Muscle of leg (tissue), 11 donors: ENCODE data around the gene DSE. TPM values are rescaled to one million over a fixed set of nuclear protein-coding genes. Genes with fewer than 3 reads are reported as not detected.

Experiments
- DNase-seq: peaks from one replicate; pipeline ENCODE4 v3.0.0; 2013
- H3K27ac ChIP-seq: one replicate; pipeline ENCODE4 v1.5.1; 2013; ENCODE audit warnings: mild to moderate bottlenecking, low read length, control low read depth
- H3K27me3 ChIP-seq: one replicate; pipeline ENCODE4 v1.6.1; 2013; ENCODE audit warnings: low read length; ENCODE audit not compliant: control insufficient read depth, insufficient read depth
- H3K36me3 ChIP-seq: one replicate; pipeline ENCODE4 v1.6.1; 2013; ENCODE audit warnings: low read length; ENCODE audit not compliant: control insufficient read depth, insufficient read depth
- H3K4me1 ChIP-seq: one replicate; pipeline ENCODE4 v1.6.1; 2013; ENCODE audit warnings: low read length; ENCODE audit not compliant: control insufficient read depth, insufficient read depth
- H3K4me3 ChIP-seq: one replicate; pipeline ENCODE4 v1.5.1; 2013; ENCODE audit warnings: low read length, control low read depth
- H3K9me3 ChIP-seq: replicated peaks from 2 replicates; pipeline ENCODE4 v1.6.1; 2013; ENCODE audit warnings: low read depth, low read length; ENCODE audit not compliant: control insufficient read depth
- WGBS: methylation state at CpG from one replicate; pipeline ENCODE4 v1.1.5; 2013; ENCODE audit warnings: missing lambda C conversion rate; ENCODE audit not compliant: insufficient coverage; 5-methylcytosine and 5-hydroxymethylcytosine counted together
- polyA plus RNA-seq, 8 donors: library from polyadenylated mRNA; unstranded; fragments of 120-200 nt; gene quantifications; one replicate each; pipeline versions ENCODE4 v1.2.1 to v1.2.3, GENCODE V29; 2013; ENCODE audit warnings: inconsistent platforms in 1 of 8, low replicate concordance in 1 of 8; ENCODE audit not compliant: insufficient read length in 8 of 8, insufficient read depth in 1 of 8
- total RNA-seq: library from RNA; stranded (reverse); fragments of 120-200 nt; gene quantifications from one replicate; pipeline ENCODE4 v1.2.4, GENCODE V29; 2013

The DSE gene
- total and polyA plus RNA-seq, 9 donors, result 23.7 to 42.3 (median 29.8) TPM

DNA sequence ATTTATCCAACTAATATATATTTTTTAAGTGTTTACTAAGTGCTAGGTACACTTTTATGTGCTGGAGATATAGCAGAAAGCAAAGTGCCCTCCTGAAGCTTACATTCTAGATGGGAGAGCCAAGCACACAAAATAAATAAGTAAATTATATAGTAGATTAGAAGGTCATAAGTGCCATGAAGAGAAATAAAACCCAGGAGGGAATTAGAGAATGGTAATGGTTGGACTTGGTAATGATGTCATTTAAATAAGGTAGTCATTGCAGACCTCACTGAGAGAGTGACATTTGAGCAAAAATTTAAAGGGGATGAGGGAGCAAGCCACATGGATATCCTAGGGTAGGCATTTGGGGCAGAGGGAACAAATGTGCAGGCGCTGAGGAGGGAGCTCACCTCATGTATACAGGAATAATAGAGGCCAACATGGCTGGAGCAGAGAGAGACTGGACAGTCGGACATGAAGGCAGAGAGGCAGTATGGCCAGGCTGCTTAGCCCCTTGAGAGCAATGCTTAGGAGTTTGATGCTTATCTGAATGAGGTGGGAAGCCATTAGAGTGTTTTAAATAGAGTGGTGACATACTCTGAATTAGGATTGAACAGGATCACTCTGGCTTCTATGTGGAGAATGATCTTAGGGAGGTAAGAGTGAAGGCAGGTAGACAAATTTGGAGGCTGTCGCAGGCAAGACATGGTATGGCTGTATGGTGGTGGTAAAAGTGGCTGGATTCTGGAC lies 14.1 kb downstream of the DSE start:
- DNase-seq, result no peak
- no peaks in the 10 kb centered on the region for H3K27me3 ChIP-seq
- no peaks in the 10 kb centered on the region for H3K4me1 ChIP-seq
- no peak overlapping the region for H3K27ac ChIP-seq
- H3K4me3 ChIP-seq, result no peak overlapping the region
- 77% methylated on average over 3 of the region's 3 CpGs for WGBS
- H3K36me3 ChIP-seq, result no peaks in the 10 kb centered on the region
- no peaks in the 10 kb centered on the region for H3K9me3 ChIP-seq

DNA sequence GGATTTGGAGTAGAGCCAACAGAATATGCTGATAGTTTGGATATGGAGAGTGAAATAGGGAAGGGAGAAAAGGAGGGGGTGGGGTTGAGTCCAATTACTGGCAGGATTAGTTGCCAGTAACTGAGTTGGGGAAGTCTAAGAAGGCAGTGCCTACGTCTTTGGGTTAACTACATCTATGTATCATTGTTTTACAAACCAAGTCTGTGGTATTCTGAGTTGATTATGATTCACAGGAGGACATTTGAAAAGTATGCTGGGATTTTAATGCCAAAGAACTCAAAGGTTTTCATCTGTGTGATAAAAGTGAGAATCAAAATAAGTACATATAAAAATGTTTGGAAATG lies 14.7 kb downstream of the DSE start:
- H3K4me1 ChIP-seq, result no peaks in the 10 kb centered on the region

DNA sequence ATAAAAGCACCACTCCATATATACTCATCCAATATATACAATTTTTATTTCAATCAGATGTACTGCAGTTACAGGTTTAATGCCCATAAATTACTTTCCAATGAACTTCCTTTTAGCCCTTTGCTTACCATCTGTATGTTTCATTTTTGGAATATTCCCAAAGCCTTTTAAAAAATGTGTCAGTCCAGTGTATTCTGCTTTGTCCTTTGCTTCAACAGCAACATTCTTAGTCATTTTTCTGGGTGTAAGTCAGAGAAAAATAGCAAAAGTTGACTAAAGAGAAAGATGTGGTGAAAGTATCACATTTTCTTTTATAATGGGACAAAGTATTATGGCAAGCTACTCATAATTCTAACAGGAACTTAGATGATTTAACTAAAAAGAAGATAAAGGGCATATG lies 15.2 kb downstream of the DSE start:
- Histone ChIP-seq H3K27ac (no peak overlapping the region), H3K27me3 (no peaks in the 10 kb centered on the region), H3K4me3 (no peak overlapping the region), H3K36me3 (no peaks in the 10 kb centered on the region), H3K4me1 (no peaks in the 10 kb centered on the region), H3K9me3 (no peaks in the 10 kb centered on the region)
- no peak for DNase-seq

More for the DNA sequence above, 14.7 kb downstream of the DSE start:
- Histone ChIP-seq H3K27ac (no peak overlapping the region), H3K4me3 (no peak overlapping the region), H3K9me3 (no peaks in the 10 kb centered on the region), H3K27me3 (no peaks in the 10 kb centered on the region), H3K36me3 (no peaks in the 10 kb centered on the region)
- no CpG with 5 or more reads among the region's 1 CpG for WGBS
- peak; percentile 34 for DNase-seq

DNA sequence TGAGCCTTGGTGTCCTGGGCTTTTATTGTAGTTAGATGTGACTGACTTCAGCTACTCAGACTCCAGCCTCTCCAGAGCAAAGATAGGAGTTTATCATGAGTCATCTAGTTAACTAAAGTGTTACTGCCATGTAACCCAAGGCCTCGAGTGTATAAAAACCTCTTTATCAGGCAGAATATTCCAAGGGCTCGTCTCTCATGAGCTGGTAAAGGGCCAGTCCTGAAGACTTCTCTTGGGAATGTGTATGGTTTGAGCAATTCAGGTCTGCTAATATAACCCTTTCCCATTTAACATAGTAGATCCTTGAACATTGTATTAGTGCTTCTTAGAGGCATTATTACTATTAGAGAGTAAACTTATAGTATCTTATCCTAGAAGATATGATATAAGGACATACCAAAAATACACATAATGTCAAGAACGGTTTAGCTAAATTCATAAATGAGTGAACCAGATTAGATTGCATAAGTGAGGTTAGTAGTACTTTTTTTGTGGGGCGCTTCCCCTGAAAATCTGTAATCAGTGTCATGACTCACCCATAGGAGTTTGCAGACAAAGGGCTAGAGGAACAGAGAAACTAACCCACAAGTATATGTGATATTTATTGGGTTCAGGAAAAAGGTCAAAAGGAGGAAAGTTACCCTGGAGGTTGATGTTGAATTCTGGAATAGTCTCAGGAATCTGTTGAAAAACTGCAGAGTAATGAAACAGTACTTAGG lies 16.0 kb downstream of the DSE start:
- H3K27ac ChIP-seq, result no peak overlapping the region
- no peaks in the 10 kb centered on the region for H3K4me1 ChIP-seq
- WGBS, result no CpG with 5 or more reads among the region's 4 CpGs

DNA sequence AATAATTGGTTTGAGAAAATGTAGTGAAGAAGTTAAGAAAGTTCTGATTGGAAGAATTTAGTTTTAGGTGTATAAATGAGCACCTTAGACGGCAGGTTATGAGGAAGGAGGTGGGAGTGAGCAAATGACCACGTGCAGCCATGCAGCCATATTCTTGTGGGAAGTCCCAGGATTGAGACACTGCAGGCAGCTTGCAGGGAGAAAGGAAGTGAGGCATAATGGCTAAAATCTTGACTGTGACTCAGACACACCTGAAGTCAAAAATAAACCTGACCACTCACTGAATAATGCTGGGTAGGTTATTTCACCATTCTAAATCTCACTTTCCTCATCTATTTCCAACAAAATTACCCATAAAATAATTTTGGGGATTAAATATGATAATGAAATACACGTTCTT lies 16.6 kb downstream of the DSE start:
- Histone ChIP-seq H3K4me3 (no peak overlapping the region), H3K27ac (no peak overlapping the region), H3K4me1 (no peaks in the 10 kb centered on the region), H3K36me3 (no peaks in the 10 kb centered on the region), H3K27me3 (no peaks in the 10 kb centered on the region), H3K9me3 (no peaks in the 10 kb centered on the region)
- DNase-seq, result no peak
- 46% methylated on average over 3 of the region's 3 CpGs for WGBS

More for the DNA sequence above, 16.0 kb downstream of the DSE start:
- no peak for DNase-seq
- no peaks in the 10 kb centered on the region for H3K9me3 ChIP-seq
- H3K36me3 ChIP-seq, result no peaks in the 10 kb centered on the region
- H3K27me3 ChIP-seq, result no peaks in the 10 kb centered on the region
- H3K4me3 ChIP-seq, result no peak overlapping the region

DNA sequence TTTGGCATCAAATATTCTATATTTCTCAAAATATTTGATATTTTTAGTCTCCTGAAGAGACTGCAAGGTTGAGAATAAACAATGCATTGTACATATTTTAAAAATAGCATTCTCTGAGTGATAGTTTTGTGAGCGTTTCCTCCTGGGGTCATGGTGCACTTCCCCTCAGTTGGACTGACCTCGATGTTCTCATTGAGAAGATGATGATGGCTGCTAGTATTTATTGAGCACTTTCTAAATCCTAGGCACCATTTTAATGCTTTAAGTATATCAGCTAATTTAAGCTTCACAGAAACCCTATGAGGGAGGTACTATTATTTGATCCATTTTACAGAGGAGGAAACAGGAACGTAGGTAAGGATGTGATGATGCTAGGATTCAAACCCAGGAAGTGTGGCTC lies 18.2 kb downstream of the DSE start:
- Histone ChIP-seq H3K36me3 (no peaks in the 10 kb centered on the region), H3K4me3 (no peak overlapping the region), H3K9me3 (no peaks in the 10 kb centered on the region), H3K27me3 (no peaks in the 10 kb centered on the region), H3K4me1 (no peaks in the 10 kb centered on the region), H3K27ac (no peak overlapping the region)
- DNase-seq, result no peak
- no CpG with 5 or more reads among the region's 3 CpGs for WGBS

DNA sequence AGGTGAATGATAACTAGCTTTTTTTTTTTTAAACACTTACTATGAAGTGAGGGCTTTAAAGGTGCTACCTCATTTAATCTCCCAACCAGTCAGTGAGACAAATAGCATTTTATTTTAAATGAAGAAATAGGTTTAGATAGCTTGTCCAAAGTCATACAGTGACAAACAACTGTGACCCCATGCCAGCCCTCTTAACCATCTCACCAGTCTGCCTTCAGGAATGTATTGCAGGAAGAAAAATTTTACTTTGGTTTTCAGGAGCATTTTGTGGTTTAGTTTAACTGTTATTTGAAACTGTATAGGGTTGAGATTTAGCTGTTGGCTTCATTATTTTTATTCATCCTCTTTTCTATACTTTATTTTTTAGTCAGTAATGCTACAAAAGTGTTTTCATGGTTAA lies 18.6 kb downstream of the DSE start:
- Histone ChIP-seq H3K4me1 (no peaks in the 10 kb centered on the region), H3K4me3 (no peak overlapping the region), H3K9me3 (no peaks in the 10 kb centered on the region), H3K27me3 (no peaks in the 10 kb centered on the region), H3K27ac (no peak overlapping the region), H3K36me3 (no peaks in the 10 kb centered on the region)
- no peak for DNase-seq

DNA sequence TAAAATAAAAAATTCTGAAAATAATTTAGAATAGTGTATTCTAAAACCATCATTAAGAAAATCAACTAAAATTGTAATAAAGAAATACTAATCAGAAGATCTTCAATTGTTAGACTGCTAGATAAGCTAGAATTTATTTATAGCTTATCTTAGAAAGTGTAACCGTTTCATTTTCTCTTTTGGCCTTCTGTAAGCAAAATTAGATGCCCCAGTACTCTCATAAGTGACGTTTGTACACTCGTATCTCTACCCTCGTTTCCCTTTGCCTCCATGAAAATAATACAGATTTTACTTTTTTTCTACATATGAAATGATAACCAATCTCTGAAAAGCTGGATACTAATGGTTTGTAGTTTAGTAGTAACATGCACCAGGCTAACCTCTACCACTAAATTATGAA lies 19.8 kb downstream of the DSE start:
- WGBS, result no CpG with 5 or more reads among the region's 4 CpGs
- DNase-seq, result no peak
- no peaks in the 10 kb centered on the region for H3K4me1 ChIP-seq
- H3K27me3 ChIP-seq, result no peaks in the 10 kb centered on the region
- no peak overlapping the region for H3K27ac ChIP-seq
- no peaks in the 10 kb centered on the region for H3K36me3 ChIP-seq
- no peaks in the 10 kb centered on the region for H3K9me3 ChIP-seq
- no peak overlapping the region for H3K4me3 ChIP-seq

DNA sequence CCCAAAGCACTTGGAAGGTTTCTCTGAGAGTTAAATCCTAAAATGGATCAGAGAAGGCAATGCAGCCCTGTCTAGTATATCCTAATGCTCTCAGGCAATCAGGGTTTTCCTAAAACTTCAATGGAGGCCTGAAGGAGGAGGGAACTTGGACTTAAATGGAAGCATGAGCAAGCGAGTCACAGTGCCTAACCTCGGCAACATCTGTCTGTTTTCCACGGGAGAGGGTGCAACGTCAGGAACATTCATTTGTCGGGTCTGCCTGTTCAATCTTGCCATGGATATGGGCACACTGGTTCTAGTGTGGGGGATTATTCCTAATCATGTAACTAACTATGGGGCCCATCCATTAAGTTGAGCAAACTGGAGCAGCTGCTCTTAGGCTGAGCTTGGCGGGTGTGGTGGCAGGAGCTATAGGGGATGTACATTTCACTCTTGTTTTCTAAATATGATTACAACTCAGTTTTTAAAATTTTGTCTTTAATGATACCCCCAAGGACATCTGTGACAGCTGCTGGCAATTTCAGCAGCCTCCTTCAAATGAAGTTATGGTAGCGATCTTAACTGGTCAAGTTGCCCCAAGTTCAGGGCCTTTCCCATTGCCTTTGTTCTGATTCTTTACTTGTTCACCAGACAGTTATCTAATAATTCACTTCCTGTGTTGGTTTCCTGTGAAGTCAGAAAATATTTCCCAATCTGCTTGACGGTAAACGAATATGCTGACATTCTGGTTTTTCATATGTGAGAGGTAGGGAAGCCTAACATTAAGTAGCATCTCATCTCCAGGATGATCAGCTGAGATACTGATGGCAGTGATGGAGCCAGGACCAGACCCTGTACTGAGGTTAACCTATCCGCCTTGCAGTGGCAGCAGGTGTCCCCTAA lies 21.6 kb downstream of the DSE start:
- peak; percentile 56 for DNase-seq
- Histone ChIP-seq H3K4me1 (peaks cover 4% of the 10 kb centered on the region), H3K27ac (no peak overlapping the region), H3K9me3 (no peaks in the 10 kb centered on the region), H3K27me3 (no peaks in the 10 kb centered on the region), H3K4me3 (no peak overlapping the region), H3K36me3 (no peaks in the 10 kb centered on the region)
- WGBS, result 83% methylated on average over 5 of the region's 10 CpGs

DNA sequence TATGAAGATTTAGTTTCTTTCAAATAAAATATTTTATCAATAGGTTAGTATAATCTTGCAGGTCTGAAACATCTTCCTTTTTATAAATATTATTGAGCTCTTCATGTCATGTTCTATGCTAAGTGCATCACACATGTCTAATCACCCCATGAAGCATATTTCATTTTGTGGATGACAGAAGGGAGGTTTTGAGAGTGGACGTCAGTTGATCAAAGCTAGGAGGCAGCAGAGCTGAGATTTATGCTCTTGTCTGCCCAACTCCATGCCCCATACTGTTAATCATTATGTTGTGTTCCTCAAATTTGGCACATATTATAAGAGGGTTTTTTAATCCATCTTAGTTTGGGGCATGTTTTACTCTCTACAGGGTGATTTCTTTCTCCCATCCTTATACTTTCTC lies 22.7 kb downstream of the DSE start:
- peaks cover 6% of the 10 kb centered on the region for H3K4me1 ChIP-seq
- H3K36me3 ChIP-seq, result no peaks in the 10 kb centered on the region
- H3K9me3 ChIP-seq, result no peaks in the 10 kb centered on the region
- no peaks in the 10 kb centered on the region for H3K27me3 ChIP-seq
- no peak overlapping the region for H3K4me3 ChIP-seq
- no peak for DNase-seq
- no CpG with 5 or more reads among the region's 1 CpG for WGBS
- no peak overlapping the region for H3K27ac ChIP-seq
